GM18907 (cell line): ENCODE results near the gene FHIT.
A peak's percentile ranks its signal among the peaks of the same experiment; 100 is the strongest.

Experiments
- ATAC-seq: cut with Tn5 transposase; IDR thresholded peaks from one replicate; pipeline ENCODE4 v1.9.1; 2021; ENCODE audit warnings: mild to moderate bottlenecking, moderate library complexity; ENCODE audit not compliant: unreplicated experiment

The FHIT gene

DNA sequence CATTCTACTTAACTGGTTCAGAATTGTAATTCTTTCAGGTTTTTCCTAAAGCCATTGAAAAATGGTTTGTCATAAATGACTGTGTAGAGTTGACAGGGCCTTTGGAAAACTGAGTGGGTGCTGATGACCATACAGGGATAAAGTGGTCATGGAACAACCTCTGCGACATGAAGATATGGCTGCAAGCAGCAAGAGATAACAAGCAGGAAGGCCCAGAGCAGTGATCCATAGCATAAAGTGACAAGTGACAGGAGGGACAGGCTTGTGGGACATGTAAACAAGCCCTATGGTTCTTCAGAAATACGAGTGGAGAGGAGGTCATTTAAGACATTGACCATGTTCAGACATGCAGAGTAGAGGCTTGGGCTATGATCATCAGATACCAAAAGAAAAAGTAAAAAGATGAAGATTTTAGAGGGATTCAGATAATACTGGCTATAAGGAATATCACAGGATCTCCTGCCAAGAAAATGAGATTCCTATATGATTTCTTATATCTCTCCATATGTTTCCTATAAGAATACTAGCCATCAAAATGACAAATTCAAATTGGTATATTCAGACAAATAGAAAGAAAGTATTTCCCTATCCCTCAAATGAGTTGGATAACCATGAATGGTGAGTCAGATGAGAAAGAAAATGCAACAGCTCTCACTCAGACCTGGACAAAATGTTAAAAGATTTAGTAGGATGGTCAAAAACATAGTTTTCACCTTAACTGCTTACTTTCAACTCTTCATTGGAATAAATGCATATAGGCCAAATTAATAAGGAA, 1373.8 kb downstream of the FHIT start:
- no peak for ATAC-seq

DNA sequence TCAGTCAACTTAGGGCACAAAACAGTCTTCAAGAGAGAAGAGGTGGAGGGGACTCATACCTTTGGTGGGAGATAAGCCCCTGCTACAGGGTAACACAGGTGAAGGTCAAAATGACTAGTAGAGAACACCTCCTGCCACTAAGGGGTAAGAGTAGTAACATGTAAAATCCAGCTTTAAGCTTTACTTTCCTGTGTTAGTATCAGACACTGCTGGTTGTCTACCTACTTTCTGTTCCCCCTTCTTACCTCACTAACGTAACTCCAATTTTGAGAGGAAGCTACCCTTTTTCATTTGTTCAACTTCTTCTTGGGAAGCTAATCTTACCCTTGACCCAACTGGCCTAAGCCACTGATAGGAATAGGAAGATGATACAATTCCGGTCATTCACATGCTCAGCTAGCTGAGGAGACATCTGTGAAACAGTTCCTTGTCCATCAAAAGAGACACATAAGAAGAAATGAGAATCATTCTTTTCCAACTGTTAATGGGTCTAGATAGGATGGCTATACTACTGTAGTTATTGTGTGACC, 1374.7 kb downstream of the FHIT start:
- no peak for ATAC-seq

DNA sequence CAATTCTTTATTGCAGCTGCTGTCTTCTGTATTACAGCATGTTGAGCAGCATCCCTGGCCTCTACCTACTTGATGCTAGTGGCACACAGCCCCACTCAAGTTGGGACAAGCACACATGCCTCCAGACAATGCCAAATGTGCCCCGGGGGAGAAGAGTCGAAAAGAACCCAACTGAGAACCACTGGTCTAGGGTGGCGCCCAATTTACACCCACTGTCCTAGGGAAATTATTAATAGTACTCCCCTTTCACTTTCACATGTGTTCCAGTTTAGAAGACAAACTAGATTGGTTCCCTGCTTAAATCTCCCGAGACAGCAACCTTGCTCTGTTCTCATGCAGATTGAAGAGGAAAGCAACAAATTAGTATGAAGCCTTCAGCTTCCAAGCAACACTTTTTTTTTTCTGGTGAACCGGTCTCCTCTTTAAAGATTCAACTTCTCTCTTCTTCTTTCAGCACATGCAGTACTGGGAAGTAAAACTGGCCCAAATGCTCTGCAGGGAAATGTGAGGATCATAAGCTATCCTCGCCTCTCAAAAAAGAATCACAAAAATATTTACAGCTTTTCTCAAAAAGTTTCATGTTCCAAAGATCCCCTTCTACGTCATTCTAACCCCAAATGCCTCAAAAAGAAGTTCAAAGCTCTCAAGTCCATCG, 1377.5 kb downstream of the FHIT start:
- ATAC-seq: no peak

DNA sequence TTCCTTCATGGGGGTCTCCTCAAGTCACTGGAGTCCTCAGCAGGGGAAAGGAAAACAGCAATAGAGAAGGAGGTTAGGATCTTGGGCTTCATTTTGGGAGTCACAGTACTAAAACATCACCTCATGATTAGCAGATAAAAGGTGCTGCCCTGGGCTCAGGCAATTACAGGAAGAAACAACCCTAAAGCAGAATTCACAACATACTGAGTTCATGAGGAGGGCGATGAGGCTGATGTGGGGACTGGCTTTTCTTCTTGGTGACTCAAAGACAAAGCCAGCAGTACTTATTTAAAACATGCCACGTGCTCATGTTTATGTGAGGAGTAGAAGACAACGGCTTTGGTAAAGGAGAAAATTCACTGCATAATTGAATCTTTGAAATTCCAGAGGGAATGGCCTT, 1379.1 kb downstream of the FHIT start:
- ATAC-seq: no peak

DNA sequence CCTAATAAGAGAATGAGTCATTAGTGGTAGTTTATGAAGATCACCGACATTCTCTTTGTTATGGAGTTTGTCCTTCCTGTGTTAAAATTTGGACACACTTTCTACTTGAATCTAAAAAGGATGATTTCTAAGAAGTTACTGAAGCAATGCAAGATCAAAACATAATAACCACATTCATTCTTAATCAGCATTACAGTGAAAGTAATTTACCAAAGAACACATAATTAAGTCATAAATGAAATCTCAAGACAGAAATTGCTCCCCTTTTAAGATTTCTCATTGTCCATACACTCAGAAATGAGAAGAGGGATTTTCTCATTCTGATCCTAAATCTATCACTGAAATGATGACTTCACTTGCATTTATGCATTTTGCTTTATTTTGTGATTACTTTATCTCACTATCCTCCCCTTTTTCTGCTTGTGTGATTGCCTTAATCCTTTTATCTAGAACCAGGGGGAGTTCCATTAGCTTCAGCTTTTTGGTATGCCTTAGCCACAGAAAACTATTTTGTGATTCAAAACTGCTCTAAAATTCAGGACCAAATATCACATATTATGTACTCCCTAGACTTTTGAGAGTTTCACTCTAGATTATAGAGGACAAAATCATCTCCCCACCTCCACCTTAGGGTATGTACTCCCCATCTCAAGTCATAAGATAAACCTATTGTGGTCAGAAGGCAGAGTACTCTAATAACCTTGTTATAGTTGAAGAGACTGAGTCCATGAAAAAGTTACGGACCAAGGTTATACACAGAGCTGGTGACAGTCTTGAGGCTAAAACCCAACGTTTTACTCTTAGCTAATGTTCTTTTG, 1383.9 kb downstream of the FHIT start:
- ATAC-seq: no peak

DNA sequence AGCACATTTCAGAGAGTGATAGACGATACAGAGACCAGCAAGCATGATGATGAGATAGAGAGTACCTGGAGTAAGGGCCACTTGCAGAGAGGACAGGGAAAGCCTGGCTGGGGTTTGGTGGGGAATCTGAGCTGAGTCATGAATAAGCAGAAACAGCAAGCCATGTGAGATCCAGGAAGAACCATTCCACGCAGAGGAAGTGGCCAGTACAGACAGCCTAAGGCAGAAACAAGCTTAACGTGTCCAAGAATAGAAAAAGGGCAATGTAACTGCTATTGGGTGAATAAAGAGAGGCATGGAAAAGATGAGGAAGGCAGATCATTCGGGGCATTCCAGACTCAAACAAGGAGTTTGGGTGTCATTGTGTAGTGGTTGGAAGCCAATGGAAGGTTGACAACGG, 1385.2 kb downstream of the FHIT start:
- ATAC-seq: no peak

DNA sequence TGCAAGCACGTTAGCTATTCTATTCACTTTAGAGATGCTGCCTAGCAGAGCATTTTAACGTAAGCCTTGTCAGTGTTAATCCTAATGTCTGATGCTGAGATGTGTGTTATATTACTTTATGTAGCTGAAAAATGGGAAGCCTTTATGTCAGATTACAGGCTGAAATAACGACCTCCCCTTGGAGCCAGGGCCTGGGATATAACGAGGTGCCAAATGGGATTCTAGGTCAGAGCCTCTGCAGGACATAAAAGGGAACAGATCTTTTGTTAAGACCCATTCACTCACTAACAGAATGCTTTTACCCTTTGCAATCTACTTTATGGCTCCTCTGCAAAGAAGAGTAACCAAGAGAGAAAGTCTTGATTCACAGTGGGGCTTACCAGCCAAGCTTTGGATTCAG, 1385.9 kb downstream of the FHIT start:
- ATAC-seq: no peak

DNA sequence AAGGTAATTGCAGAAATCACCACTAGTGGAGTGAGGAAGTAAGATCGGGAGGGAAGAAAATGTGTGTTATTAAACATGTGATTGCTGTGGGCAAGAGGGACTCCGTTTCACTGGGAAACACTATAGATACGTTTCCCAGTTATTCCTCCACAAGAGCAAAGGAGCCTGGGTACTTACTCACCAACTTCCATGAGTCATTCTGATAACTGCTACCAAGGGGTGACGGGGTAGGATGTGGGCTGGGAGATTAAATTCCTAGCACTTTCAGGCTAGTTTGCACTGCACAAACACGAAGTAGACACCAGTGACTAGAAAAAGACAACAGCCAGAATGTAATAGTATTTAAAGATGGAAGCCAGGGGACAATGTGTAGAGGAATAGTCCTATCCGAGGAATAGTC, 1388.6 kb downstream of the FHIT start:
- ATAC-seq: no peak

DNA sequence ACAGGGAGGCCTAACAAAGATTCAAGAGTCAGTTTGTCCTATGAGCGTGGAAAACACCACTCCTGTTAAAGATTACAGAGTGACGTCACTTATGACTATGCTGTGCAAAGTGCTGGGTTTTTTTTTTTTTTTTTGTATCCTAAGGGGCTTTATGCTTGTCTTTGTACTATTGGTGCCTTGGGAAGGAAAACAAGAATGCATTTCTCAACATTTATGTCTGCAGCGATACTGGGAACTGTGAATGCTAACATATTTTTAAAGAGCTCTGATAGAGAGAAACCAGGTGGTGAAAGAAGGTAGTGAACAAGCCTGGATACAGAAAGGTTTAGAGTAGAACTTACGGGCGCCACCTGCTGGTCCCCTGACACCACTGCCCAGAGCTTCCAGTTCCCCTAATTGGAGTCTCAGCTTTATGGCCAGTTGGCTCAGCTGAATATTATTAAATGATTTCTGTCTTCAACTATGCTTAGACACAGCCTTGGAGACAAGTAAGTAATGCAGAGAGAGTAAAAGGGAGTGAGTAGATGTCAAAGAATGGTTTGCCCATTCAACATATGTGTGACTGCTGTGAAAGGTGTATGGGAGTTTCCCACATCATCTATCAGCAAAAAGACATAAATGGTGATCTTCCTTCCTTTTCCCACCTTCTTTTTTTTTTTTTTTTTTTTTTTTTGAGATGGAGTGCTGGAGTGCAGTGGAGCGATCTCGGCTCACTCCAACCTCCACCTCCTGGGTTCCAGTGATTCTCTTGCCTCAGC, 1393.5 kb downstream of the FHIT start:
- peak; percentile 96 for ATAC-seq

DNA sequence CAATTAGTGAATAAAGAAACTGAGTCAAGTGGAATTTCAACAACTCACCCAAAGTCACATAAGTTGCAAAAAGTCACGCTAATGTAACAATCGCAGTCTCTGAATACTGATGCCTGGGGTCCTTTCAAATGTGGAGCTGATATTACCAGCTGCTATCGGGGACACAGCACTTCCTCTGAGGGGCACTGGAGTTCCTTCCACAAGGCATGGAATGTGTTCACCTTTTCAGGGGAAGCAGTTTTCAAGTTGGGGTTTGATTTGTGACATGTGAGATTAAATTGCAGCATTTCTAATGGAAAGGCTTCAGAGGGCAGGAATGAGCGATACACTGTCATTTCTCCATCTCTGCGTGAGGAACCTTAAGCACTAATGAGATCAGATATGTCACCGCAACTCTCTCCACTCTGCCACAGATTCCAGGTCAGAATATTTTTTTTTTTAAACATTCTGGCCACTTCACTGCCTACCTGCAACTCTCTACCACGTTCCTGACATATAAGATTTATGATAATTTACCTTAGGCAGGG, 1394.3 kb downstream of the FHIT start:
- peak; percentile 6 for ATAC-seq

DNA sequence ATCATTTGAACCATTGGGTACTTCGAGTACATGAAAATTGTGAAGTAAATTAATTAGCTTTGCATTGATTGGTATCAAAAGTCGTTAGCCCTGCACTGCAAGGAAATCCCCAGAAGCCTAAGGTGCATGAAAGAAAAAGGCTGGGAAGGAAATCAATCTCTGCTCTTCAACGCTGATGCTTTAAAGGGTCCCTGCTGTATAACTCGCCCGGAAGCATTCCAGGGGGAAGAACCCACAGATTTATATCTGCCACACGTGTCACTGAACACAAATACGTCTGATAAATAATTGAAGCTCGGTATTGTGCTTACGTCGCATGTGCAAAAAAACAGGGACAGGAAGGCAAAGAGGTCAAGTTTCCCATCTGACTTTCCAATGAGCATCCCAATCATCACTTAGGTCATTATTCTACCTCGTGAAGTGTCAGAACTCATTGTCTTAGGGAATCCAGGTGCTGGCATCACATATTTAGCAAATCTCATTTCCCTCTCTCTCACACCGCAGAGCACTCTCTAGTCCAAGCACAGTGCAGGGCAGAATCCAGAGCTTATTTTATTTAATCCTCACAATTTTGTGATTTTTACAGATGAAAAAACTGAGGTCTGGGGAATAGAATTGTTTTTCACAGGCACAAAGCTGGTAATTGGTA, 1397.1 kb downstream of the FHIT start:
- no peak for ATAC-seq

DNA sequence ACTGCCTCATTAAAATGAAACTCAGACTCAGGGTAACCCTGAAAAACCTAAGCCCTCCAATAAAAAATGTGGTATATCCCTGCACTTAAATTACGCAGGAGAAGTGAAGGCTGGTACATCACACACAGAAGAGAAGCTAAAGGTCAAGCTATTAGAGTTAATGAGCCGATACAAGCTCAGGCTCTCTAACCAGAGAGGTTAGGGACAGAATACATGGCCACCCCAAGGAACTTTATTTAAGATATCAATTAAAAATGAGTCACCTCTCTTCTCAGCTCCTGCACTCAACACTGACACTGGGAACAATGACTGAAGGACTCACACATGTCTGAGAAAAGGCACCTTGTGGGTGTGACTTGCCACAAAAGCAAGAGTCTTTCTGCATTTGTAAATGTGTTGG, 1400.8 kb downstream of the FHIT start:
- no peak for ATAC-seq

DNA sequence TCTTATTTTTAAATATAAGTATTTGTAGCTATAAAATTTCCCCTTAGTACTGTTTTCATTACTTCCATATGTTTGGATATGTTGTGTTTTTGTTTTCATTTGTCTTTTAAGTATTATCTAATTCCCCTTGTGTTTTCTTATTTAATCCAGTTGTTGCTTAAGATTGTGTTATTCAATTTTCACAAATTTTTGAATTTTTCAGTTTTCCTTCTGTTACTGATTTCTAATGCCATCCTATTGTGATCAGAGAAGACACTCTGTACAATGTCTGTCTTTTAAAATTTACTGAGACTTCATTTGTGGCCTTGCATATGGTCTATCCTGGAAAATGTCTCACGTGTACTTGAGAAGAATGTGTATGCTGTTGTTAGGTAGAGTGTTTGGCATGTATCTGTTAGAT, 1405.9 kb downstream of the FHIT start:
- no peak for ATAC-seq

DNA sequence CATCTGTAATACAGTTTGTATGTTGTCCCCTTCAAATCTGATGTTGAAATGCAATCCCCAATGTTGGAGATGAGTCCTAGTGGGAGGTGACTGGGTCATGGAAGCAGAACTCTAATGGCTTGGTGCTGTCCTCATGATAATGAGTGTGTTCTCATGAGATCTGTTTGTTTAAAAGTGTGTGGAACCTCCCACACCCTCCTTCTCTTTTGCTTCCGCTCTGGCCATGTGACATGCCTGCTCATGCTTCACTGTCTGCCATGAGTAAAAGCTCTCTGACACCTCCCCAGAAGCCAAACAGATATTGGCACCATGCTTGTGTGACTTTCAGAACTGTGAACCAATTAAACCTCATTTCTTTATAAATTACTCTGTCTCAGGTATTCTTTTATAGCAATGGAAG, 1407.4 kb downstream of the FHIT start:
- ATAC-seq: no peak

DNA sequence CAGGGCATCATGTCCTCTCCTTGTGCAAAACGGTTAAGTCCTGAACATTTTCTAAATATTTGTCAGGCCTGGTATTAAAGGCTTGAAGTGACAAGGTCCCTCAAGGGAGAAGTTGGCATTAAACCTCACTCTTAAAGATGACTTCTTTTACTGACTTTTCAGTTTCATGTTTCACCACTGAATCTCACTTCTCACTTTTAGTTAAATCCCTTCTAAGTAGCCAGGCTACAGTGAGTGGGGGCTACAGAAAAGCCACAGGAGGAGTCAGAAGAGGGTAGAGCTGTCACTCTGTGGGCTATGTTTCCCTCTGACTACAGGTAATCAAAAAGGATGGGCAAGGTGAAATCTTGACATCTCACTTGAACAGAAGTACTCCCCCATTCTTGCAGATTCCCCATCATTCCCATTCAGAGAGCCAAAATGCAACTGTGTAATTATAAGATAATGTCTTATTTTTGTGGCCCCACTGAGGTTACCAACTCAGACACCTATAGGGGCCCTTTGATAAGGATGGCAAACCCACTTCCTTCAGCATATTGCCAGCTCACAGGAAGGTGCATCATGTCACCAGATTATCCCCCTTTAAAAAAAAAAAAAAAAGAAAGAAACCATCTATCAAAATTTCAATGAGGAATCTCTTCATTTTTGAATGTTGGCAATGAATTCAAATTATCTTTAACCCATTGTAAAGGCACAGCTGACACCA, 1411.3 kb downstream of the FHIT start:
- peak; percentile 98 for ATAC-seq

DNA sequence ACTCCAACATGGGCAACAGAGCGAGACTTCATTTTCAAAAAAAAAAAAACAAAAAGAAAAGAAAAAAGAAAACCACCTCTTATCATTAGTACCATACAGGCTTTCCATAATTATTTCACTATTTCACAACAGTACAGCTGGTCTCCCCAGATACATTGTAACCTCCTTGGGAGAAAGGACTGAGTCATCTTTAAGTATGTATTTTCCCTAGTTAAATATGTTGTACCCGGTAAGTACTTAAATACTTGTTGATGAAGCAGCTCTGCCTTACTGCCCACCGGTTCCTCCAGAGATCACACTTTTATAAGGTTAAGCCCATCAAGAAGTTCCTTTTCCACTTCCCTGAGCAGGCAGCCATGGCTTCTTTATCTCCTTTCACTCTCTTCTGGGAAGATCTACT, 1412.0 kb downstream of the FHIT start:
- ATAC-seq: peak; percentile 13

DNA sequence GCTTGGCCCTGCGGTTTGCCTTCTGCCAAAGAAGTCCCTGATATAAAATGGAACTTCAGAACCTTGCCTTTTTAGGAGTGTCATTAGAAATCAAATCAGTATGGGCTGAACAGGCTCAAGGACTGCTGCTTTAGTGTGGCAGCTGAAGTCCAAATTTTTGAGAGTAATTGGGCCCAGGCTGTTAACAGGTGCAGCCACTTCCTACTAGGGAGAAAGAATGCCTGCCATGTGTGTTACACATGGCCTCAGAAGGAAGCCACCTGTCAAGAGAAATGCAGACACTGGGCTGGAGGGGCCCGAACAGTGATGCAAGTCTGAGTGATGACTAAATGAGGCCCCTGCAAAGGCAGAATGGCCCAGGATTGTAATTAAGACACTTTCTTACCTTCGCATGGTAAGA, 1414.7 kb downstream of the FHIT start:
- ATAC-seq: no peak

DNA sequence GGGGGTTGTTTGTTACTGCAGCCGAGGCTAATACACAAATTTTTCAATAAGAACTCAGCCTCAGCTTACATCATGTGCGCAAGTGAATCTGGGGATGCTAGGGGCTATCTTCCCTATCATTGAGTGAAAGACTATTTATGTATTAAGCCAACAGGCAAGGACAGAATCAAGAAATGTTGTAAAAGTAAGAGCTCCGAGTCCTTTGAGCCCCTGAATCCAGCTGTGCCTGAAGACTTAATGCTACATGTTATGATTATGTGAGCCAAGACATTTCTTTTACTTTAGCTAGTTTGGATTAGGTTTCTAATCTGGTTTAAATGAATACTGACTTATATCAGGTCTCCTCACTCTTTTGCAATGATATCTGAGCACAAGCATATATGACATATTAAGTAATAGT, 1418.5 kb downstream of the FHIT start:
- ATAC-seq: no peak

DNA sequence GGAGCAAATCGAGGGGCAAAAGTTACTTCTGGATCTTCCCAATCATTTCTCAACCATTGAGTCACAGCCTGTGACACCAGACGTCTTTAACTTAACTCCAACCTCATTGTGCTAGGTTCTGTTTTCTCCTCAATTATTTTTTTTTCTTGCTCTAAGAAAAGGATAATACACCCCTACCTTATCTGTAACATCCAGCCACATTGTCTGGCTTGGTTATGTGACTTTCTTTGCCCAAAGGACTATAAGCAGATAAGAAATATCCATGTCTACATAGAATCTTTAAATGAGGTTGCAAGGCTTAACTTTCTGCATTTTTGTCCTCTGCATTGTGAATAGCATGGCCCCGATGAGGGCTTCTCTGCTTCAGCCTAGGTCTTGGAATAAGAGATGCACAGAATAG, 1419.0 kb downstream of the FHIT start:
- ATAC-seq: no peak

DNA sequence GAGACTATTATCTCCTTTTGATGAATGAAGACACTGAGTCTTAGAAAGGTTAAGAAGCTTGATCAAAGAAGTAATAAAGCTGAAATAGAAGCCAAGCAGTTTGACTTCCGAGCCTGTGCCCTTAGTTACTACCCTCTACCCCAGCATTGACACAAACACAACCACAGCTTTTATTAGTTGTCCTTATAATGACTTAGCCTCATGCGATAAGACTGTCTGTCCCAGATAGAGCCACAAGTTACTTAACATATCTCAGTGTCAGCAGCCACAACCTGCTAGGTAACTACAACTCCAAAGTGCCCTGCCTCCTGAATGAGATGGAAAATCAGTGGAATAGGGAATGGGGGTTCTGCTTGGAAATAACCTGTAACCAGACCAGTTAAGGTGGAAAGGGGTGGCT, 1419.9 kb downstream of the FHIT start:
- ATAC-seq: no peak
